ENCODE measurements around the gene KRTAP19-5. TPM values are rescaled to one million over a fixed set of nuclear protein-coding genes. Genes with fewer than 3 reads are reported as not detected.
A peak's percentile ranks its signal among the peaks of the same experiment; 100 is the strongest.

KRTAP19-5 gene
- total and polyA plus RNA-seq, 2 donors from 2014 or later, result not detected

GRCh38 chr21:30479259-30479658, 22.7 kb downstream of the KRTAP19-5 start:
- H3K9ac ChIP-seq (ENCODE audit: low read length in 3 of 3), result no peak overlapping the region
- DNase-seq (no peak), FAIRE-seq (no peak)
- intact Hi-C loops (cut with DNase I), result no loop called here
- H3K27me3 ChIP-seq (ENCODE audit: control insufficient read depth, insufficient read depth, low read length), result no peaks in the 10 kb centered on the region
- H3K36me3 ChIP-seq (ENCODE audit: control insufficient read depth in 2 of 3, insufficient read depth in 3 of 3, low read length in 3 of 3), result no peaks in the 10 kb centered on the region
- no peak overlapping the region for H3K4me3 ChIP-seq (ENCODE audit: low read length in 3 of 3)
- no peak for TF ChIP-seq CTCF (IDR thresholded peaks at IDR 0.05; ENCODE audit: borderline replicate concordance, extremely low read depth, insufficient read depth)
- no peaks in the 10 kb centered on the region for H3K9me3 ChIP-seq (ENCODE audit: control insufficient read depth in 2 of 3, insufficient read depth in 1 of 3, low read length in 3 of 3)
- no peaks in the 10 kb centered on the region for H3K4me1 ChIP-seq (ENCODE audit: control insufficient read depth in 2 of 3, insufficient read depth in 2 of 3, low read depth in 1 of 3, low read length in 3 of 3)
- no peak overlapping the region for H3K27ac ChIP-seq (ENCODE audit: low read depth in 2 of 2, low read length in 2 of 2)

- no peak for TF ChIP-seq CTCF (IDR thresholded peaks at IDR 0.05; ENCODE audit: borderline replicate concordance, extremely low read depth, insufficient read depth)
- DNase-seq (no peak), FAIRE-seq (no peak)
- H3K4me1 ChIP-seq (ENCODE audit: control insufficient read depth in 2 of 3, insufficient read depth in 2 of 3, low read depth in 1 of 3, low read length in 3 of 3), result no peaks in the 10 kb centered on the region
- no peak overlapping the region for H3K4me3 ChIP-seq (ENCODE audit: low read length in 3 of 3)
- no peaks in the 10 kb centered on the region for H3K27me3 ChIP-seq (ENCODE audit: control insufficient read depth, insufficient read depth, low read length)
- no peaks in the 10 kb centered on the region for H3K36me3 ChIP-seq (ENCODE audit: control insufficient read depth in 2 of 3, insufficient read depth in 3 of 3, low read length in 3 of 3)
- H3K9me3 ChIP-seq (ENCODE audit: control insufficient read depth in 2 of 3, insufficient read depth in 1 of 3, low read length in 3 of 3), result no peaks in the 10 kb centered on the region
- intact Hi-C loops (cut with DNase I), result no loop called here
- H3K9ac ChIP-seq (ENCODE audit: low read length in 3 of 3), result no peak overlapping the region
- H3K27ac ChIP-seq (ENCODE audit: low read depth in 2 of 2, low read length in 2 of 2), result no peak overlapping the region
These were observed 23.9 kb downstream of the KRTAP19-5 start for GRCh38 chr21:30478004-30478403.

GRCh38 chr21:30468900-30469714, 32.8 kb downstream of the KRTAP19-5 start:
- FAIRE-seq (no peak), DNase-seq (peak in 4 of 5 donors; percentile 42 to 83 (median 64))
- Histone ChIP-seq H3K27ac (ENCODE audit: low read depth in 2 of 2, low read length in 2 of 2) (no peak overlapping the region), H3K27me3 (ENCODE audit: control insufficient read depth, insufficient read depth, low read length) (no peaks in the 10 kb centered on the region), H3K36me3 (ENCODE audit: control insufficient read depth in 2 of 3, insufficient read depth in 3 of 3, low read length in 3 of 3) (no peaks in the 10 kb centered on the region), H3K9ac (ENCODE audit: low read length in 3 of 3) (no peak overlapping the region), H3K9me3 (ENCODE audit: control insufficient read depth in 2 of 3, insufficient read depth in 1 of 3, low read length in 3 of 3) (no peaks in the 10 kb centered on the region), H3K4me1 (ENCODE audit: control insufficient read depth in 2 of 3, insufficient read depth in 2 of 3, low read depth in 1 of 3, low read length in 3 of 3) (no peaks in the 10 kb centered on the region), H3K4me3 (ENCODE audit: low read length in 3 of 3) (no peak overlapping the region)
- TF ChIP-seq CTCF (IDR thresholded peaks at IDR 0.05; ENCODE audit: borderline replicate concordance, extremely low read depth, insufficient read depth), result no peak
- intact Hi-C loops (cut with DNase I), result no loop called here

All from kidney (tissue), 14 donors.